ENCODE measurements around the gene CCDC59.

DNA sequence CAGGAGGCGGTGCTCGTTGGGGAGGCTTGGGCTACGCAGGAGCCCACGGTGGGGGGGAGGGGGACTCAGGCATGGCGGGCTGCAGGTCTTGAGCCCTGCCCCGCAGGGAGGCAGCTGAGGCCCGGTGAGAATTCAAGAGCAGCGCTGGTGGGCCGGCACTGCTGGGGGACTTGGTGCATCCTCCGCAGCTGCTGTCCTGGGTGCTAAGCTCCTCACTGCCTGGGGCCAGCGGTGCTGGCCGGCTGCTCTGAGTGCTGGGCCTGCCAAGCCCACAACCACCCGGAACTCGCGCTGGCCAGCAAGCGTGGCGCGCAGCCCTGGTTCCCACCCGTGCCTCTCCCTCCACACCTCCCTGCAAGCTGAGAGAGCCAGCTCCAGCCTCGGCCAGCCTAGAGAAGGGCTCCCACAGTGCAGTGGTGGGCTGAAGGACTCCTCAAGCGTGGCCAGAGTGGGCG lies 3.3 kb upstream of the CCDC59 start:
- TF ChIP-seq, protein P1, sequence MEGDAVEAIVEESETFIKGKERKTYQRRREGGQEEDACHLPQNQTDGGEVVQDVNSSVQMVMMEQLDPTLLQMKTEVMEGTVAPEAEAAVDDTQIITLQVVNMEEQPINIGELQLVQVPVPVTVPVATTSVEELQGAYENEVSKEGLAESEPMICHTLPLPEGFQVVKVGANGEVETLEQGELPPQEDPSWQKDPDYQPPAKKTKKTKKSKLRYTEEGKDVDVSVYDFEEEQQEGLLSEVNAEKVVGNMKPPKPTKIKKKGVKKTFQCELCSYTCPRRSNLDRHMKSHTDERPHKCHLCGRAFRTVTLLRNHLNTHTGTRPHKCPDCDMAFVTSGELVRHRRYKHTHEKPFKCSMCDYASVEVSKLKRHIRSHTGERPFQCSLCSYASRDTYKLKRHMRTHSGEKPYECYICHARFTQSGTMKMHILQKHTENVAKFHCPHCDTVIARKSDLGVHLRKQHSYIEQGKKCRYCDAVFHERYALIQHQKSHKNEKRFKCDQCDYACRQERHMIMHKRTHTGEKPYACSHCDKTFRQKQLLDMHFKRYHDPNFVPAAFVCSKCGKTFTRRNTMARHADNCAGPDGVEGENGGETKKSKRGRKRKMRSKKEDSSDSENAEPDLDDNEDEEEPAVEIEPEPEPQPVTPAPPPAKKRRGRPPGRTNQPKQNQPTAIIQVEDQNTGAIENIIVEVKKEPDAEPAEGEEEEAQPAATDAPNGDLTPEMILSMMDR (IDR thresholded peaks at IDR 0.05 in 4 of 5, conservative IDR thresholded peaks at IDR 0.05 in 1 of 5) = no peak
- TF ChIP-seq POLR2A (IDR thresholded peaks at IDR 0.05) = no peak
